BLaER1 treated with 17β-estradiol and CSF1 and Interleukin-3, amounts not matched to agents 10 nM and 100 nM (cell line): ENCODE results near the gene ZNF19.
"Not testable (repeated sequence)": the region's sequence is repeated elsewhere in the genome, so short reads cannot be mapped to it uniquely, and the experiment has no call there.

Experiments
- H3K27ac ChIP-seq, 11 experiments: shearing (Covaris generic); formaldehyde crosslinking; 2 replicates each; pipeline ENCODE4 v1.8.1; 2022
- H3K27me3 ChIP-seq, 11 experiments: shearing (Covaris generic); formaldehyde crosslinking; 2 replicates each; pipeline ENCODE4 v1.8.1; 2022
- H3K36me3 ChIP-seq, 11 experiments: shearing (Covaris generic); formaldehyde crosslinking; 2 replicates each; pipeline ENCODE4 v1.8.1; 2022
- H3K4me1 ChIP-seq, 10 experiments: shearing (Covaris generic); formaldehyde crosslinking; 2 replicates each; pipeline ENCODE4 v1.8.1; 2022
- H3K4me2 ChIP-seq, 11 experiments: shearing (Covaris generic); formaldehyde crosslinking; 2 replicates each; pipeline ENCODE4 v1.8.1; 2022
- H3K4me3 ChIP-seq, 10 experiments: shearing (Covaris generic); formaldehyde crosslinking; 2 replicates each; pipeline ENCODE4 v1.8.1; 2022
- H3K9ac ChIP-seq, 11 experiments: shearing (Covaris generic); formaldehyde crosslinking; 2 replicates each; pipeline ENCODE4 v1.8.1; 2022
- H3K9me3 ChIP-seq, 11 experiments: shearing (Covaris generic); formaldehyde crosslinking; replicated peaks in 1 of 11; 2 replicates each; pipeline ENCODE4 v1.8.1; 2022
- H4K20me1 ChIP-seq, 11 experiments: shearing (Covaris generic); formaldehyde crosslinking; 2 replicates each; pipeline ENCODE4 v1.8.1; 2022
- Cebpa-rat ChIP-seq, 11 experiments: shearing (Covaris generic); IDR thresholded peaks; 2 replicates each; pipeline ENCODE4 v1.8.1; 2022

Gene ZNF19

DNA sequence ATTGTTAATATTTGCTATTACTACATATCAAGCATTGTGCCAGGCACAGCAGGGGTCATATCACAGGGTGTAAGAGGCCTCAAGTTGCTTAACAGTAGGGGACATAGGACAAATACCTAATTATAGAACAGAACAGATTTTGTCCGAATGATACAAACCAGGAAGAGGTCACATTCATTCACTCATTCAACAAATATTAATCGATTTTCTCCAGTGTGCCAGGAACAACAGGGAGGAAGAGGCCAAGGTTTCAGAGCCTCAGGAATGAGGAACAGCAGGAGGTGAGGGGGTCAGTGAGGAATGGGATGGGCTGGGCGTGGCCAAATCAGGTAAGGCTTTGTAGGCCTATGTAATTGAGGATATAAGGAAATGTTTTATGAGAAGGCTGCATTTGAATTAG, 25.9 kb upstream of the ZNF19 start:
- Histone ChIP-seq H4K20me1 (no peaks in the 10 kb centered on the region), H3K36me3 (no peaks in the 10 kb centered on the region), H3K27ac (no peak overlapping the region), H3K9ac (no peak overlapping the region), H3K4me1 (no peaks in the 10 kb centered on the region), H3K4me2 (no peak overlapping the region), H3K27me3 (no peaks in the 10 kb centered on the region), H3K9me3 (no peaks in the 10 kb centered on the region), H3K4me3 (no peak overlapping the region)
- no peak for TF ChIP-seq Cebpa-rat (IDR thresholded peaks at IDR 0.05)

DNA sequence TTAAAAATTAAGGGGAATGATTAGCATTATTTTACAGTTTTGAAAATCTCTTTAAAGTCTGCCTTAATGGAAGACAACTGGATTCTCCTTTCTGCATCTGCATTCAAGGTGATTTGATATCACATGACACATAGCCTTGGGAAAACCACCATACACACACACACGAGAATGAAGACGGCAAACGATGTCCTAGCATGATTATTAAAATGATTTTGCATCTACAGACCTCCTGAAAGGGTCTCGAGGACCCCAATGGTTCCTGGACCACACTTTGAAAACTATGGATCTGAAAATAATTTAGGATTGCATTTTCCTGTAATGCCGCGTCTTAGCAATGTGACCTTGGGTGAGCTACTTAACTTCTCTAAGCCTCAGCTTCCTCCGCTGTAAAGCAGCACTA, 25.4 kb upstream of the ZNF19 start:
- H3K27me3 ChIP-seq: no peaks in the 10 kb centered on the region
- H3K27ac ChIP-seq: no peak overlapping the region
- H3K4me3 ChIP-seq: no peak overlapping the region
- H4K20me1 ChIP-seq: no peaks in the 10 kb centered on the region
- H3K4me2 ChIP-seq: no peak overlapping the region
- no peak for TF ChIP-seq Cebpa-rat (IDR thresholded peaks at IDR 0.05)
- no peaks in the 10 kb centered on the region for H3K9me3 ChIP-seq
- no peaks in the 10 kb centered on the region for H3K4me1 ChIP-seq
- no peak overlapping the region for H3K9ac ChIP-seq
- no peaks in the 10 kb centered on the region for H3K36me3 ChIP-seq

DNA sequence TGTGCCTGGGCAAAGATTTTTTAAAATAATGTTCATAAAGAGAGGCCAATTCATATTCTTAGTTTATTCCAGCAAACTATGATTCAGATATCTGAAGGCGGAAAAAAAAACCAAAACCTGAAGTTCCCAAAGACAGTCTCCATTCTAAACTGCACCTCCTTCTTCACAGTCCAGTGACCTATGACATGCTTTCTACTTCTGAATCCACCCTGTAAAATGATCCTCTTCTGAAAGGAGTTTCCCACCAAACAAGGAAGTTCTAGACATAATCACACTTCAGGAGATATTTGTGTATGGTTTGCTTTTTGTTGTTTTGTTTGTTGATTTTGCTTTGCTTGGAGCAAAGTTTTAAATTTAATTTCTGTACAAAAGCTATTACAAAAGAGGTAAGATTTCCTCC, 24.2 kb upstream of the ZNF19 start:
- Histone ChIP-seq H3K4me3 (no peak overlapping the region), H4K20me1 (no peaks in the 10 kb centered on the region), H3K9ac (no peak overlapping the region), H3K4me1 (no peaks in the 10 kb centered on the region), H3K27ac (no peak overlapping the region), H3K27me3 (no peaks in the 10 kb centered on the region), H3K9me3 (no peaks in the 10 kb centered on the region), H3K4me2 (no peak overlapping the region), H3K36me3 (no peaks in the 10 kb centered on the region)
- no peak for TF ChIP-seq Cebpa-rat (IDR thresholded peaks at IDR 0.05)

DNA sequence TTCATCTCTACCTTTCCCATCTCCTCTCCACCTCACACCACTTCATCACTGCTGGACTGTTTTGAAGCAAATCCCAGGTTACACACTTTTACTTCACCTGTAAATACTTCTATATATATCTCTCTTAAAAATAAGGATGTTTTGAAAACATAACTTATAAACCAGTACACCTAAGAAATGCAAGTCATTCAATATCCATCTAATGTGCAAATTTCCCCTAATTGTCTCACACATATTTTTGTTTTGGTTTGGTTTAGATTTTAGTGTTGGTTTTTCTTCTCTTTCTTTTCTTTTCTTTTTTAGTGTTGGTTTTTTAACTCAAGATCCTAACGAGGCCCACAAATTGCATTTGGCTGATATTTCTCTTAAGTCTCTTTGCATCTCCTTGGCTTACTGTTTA, 17.9 kb upstream of the ZNF19 start:
- Histone ChIP-seq H3K27me3 (no peaks in the 10 kb centered on the region), H3K4me3 (no peak overlapping the region), H3K4me1 (no peaks in the 10 kb centered on the region), H3K4me2 (no peak overlapping the region), H4K20me1 (no peaks in the 10 kb centered on the region), H3K36me3 (no peaks in the 10 kb centered on the region), H3K9ac (no peak overlapping the region), H3K9me3 (0 out of 22 replicates have a peak, but pooled peaks cover 0 to 3% (median 0%) of the 10 kb centered on the region in 11 experiments), H3K27ac (no peak overlapping the region)
- TF ChIP-seq Cebpa-rat (IDR thresholded peaks at IDR 0.05): no peak

DNA sequence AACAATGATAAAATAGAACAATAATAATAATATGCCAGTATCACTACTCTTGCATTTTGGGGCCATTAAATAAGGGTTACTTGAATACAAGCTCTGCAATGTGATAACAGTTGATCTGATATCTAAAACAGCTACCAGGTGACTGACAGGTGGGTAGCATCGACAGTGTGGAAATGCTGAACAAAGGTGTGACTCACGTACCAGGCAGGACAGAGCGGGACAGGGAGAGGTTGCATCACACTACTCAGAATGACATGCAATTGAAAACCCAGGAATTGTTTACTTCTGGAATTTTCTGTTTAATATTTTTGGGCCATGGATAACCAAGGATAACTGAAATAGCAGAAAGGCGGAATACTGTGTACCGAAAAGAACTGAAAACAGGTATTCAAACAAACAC, 15.8 kb upstream of the ZNF19 start:
- Histone ChIP-seq H3K4me2 (no peak overlapping the region), H3K9ac (no peak overlapping the region), H3K27ac (no peak overlapping the region), H3K4me3 (no peak overlapping the region), H3K4me1 (no peaks in the 10 kb centered on the region), H3K9me3 (0 out of 22 replicates have a peak, but pooled peaks cover 0 to 3% (median 0%) of the 10 kb centered on the region in 11 experiments), H3K36me3 (no peaks in the 10 kb centered on the region), H3K27me3 (no peaks in the 10 kb centered on the region), H4K20me1 (no peaks in the 10 kb centered on the region)
- no peak for TF ChIP-seq Cebpa-rat (IDR thresholded peaks at IDR 0.05)

DNA sequence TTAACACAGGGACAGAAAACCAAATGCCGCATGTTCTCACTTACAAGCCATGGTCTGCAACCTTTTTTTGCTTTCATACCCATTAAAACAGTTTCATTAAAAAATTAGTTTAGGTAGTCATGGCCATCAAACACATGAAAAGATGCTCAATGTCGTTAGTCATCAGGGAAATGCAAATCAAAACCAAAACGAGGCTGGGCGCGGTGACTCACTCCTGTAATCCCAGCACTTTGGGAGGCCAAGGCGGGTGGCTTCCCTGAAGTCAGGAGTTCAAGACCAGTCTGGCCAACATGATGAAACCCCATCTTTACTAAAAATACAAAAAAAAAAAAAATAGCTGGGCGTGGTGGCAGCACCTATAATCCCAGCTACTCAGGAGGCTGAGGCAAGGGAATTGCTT, 14.9 kb upstream of the ZNF19 start:
- H3K4me1 ChIP-seq, H4K20me1 ChIP-seq, H3K36me3 ChIP-seq, H3K4me2 ChIP-seq, H3K9me3 ChIP-seq, H3K9ac ChIP-seq, H3K27me3 ChIP-seq, H3K4me3 ChIP-seq, H3K27ac ChIP-seq: not testable (repeated sequence)

DNA sequence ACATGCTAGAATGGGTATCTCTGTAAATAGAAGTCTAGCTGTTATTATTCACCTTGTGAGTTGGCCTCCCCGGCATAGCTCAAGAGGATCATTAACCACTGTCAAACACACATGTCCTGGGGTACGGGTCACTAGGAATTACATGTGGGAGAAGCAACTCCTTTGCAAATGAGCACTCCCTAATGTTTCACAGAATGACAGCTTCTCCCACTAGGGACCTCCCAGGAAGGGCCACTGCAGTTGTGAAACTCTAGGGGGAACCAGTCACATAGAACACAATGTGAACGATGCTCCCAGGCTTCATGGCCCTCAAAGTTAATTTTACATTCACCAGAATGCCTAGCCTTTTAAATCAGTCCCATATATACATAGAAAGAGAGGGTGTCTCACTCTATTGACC, 12.4 kb upstream of the ZNF19 start:
- no peak for TF ChIP-seq Cebpa-rat (IDR thresholded peaks at IDR 0.05)
- Histone ChIP-seq H3K27ac (no peak overlapping the region), H3K27me3 (no peaks in the 10 kb centered on the region), H3K9me3 (0 out of 22 replicates have a peak, but pooled peaks cover 0 to 3% (median 0%) of the 10 kb centered on the region in 11 experiments), H3K4me2 (no peak overlapping the region), H4K20me1 (no peaks in the 10 kb centered on the region), H3K4me3 (no peak overlapping the region), H3K36me3 (no peaks in the 10 kb centered on the region), H3K4me1 (no peaks in the 10 kb centered on the region), H3K9ac (no peak overlapping the region)

DNA sequence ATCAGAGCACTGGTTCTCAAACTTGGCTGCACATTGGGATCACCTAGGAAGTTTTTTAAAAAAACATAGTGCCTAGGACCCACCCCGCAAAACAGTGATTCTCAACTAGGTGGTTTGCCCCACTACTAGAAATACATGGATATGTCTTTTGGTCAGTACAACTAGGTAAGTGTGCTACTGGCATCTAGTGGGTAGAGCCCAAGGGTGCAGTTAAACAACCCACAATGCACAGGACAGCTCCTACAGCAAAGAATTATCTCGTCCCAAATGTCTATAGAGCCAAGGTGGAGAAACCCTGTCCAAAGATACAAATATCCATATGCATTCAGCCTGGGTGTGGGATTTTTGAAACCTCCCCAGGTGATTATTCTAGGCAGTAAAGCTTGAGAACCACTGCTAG, 11.8 kb upstream of the ZNF19 start:
- no peaks in the 10 kb centered on the region for H4K20me1 ChIP-seq
- H3K27ac ChIP-seq: no peak overlapping the region
- H3K4me3 ChIP-seq: no peak overlapping the region
- H3K4me2 ChIP-seq: no peak overlapping the region
- no peaks in the 10 kb centered on the region for H3K36me3 ChIP-seq
- no peak for TF ChIP-seq Cebpa-rat (IDR thresholded peaks at IDR 0.05)
- H3K9ac ChIP-seq: no peak overlapping the region
- H3K9me3 ChIP-seq: 0 out of 22 replicates have a peak, but pooled peaks cover 0 to 3% (median 0%) of the 10 kb centered on the region in 11 experiments
- no peaks in the 10 kb centered on the region for H3K4me1 ChIP-seq
- no peaks in the 10 kb centered on the region for H3K27me3 ChIP-seq

DNA sequence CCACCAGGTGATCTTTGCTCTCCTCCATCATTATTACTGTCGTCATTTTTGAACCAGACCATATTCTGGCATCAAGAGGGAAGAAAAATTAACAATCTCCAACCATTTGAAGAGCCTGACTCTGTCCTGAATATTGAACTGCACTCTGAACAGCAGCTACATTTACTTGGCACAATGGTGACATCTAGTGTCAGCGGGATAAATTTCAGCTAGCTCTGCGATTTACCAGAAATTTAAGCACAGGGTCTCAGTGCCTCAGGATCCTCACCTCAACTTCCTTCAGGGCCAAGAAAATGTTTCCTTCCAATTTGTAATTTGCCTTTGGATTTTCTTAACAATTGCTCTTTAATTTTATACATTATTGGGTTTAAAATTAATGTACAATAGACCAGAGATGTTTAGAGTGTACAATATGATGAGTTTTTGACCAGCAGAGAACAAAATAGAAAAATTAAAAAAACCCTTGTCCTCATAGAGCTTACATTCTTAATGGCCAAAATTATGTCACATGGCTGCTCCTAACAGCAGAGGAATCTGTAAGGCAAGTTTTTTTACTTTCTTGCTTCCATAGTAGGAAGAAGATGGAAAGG, 10.7 kb upstream of the ZNF19 start:
- Histone ChIP-seq H3K4me1 (no peaks in the 10 kb centered on the region), H3K4me2 (no peak overlapping the region), H3K9me3 (0 out of 22 replicates have a peak, but pooled peaks cover 0 to 3% (median 0%) of the 10 kb centered on the region in 11 experiments), H3K36me3 (no peaks in the 10 kb centered on the region), H3K4me3 (no peak overlapping the region), H3K9ac (no peak overlapping the region), H4K20me1 (no peaks in the 10 kb centered on the region), H3K27me3 (no peaks in the 10 kb centered on the region), H3K27ac (no peak overlapping the region)
- no peak for TF ChIP-seq Cebpa-rat (IDR thresholded peaks at IDR 0.05)

DNA sequence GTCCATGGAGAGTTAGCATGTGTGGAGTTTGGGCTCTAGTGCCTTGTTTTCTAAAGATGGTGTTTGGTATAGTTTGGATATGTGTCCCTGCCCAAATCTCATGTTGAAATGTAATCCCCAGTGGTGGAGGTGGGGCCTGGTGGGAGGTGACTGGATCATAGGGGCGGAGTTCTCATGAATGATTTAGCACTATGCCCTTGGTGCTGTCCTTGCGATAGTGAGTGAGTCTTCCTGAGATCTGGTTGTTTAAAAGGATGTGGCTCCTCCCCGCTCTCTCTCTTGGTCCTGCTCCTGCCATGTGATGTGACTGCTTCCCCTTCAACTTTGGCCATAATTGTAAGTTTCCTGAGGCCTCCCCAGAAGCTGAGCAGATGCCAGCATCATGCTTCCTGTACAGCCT, 8.9 kb upstream of the ZNF19 start:
- Histone ChIP-seq H3K9ac (no peak overlapping the region), H3K9me3 (no peaks in the 10 kb centered on the region), H3K27me3 (no peaks in the 10 kb centered on the region), H4K20me1 (no peaks in the 10 kb centered on the region), H3K36me3 (no peaks in the 10 kb centered on the region), H3K27ac (no peak overlapping the region), H3K4me3 (no peak overlapping the region), H3K4me1 (no peaks in the 10 kb centered on the region), H3K4me2 (no peak overlapping the region)
- no peak for TF ChIP-seq Cebpa-rat (IDR thresholded peaks at IDR 0.05)
